HG03520 (cell line): ENCODE data around the gene PDF.

ENCODE experiments used
- ATAC-seq: cut with Tn5 transposase; IDR thresholded peaks from one replicate; pipeline ENCODE4 v1.9.1; 2021; ENCODE audit warnings: mild to moderate bottlenecking, moderate library complexity; ENCODE audit not compliant: unreplicated experiment

PDF gene

GRCh38 chr16:69286941-69287713 lies 43.3 kb downstream of the PDF start:
- no peak for ATAC-seq

DNA sequence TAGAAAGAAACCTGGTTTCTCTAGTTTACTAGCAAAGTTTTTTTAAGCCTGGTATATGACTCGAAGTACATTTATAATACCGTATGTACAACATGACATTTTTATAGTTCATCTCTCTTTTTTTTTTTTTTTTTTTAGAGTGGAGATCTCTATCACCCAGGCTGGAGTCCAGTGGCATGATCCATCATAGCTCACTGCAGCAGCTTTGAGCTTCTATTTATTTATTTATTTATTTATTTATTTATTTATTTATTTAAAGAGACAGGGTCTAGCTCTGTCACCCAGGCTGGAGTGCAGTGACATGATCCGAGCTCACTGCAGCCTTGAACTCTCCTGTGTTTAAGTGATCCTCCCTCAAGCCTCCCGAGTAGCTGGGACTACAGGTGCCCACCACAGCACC lies 45.1 kb downstream of the PDF start:
- ATAC-seq, result no peak

- ATAC-seq, result no peak
Measured at GRCh38 chr16:69283851-69284250, 46.5 kb downstream of the PDF start.

- no peak for ATAC-seq
Measured at GRCh38 chr16:69277413-69277812, 53.0 kb downstream of the PDF start.
